ENCODE results near the gene FAAH2.

The FAAH2 gene

GRCh38 chrX:57417827-57418226, 131.3 kb downstream of the FAAH2 start:
- no peak for TF ChIP-seq POLR2AphosphoS5 (IDR thresholded peaks at IDR 0.05; ENCODE audit: low read depth)
- no peak for TF ChIP-seq SPI1 (IDR thresholded peaks at IDR 0.05; ENCODE audit: borderline replicate concordance, low read depth)
- TF ChIP-seq REST (IDR thresholded peaks at IDR 0.05; ENCODE audit: insufficient replicate concordance, low read depth): no peak
- no peak for TF ChIP-seq CTCF (IDR thresholded peaks at IDR 0.05; ENCODE audit: insufficient read depth, low read length)
- no peak for TF ChIP-seq GABPA (IDR thresholded peaks at IDR 0.05; ENCODE audit: low read depth)
- H3K27ac ChIP-seq (replicated peaks): no peak overlapping the region
- no peak overlapping the region for H3K4me3 ChIP-seq (replicated peaks; ENCODE audit: insufficient read depth, low read length)
- DNase-seq (ENCODE audit: low read depth in 1 of 2, low spot score in 1 of 2): no peak
- H3K27me3 ChIP-seq (ENCODE audit: insufficient read depth, poor library complexity, severe bottlenecking): no peaks in the 10 kb centered on the region

- Histone ChIP-seq H3K27me3 (ENCODE audit: insufficient read depth, poor library complexity, severe bottlenecking) (no peaks in the 10 kb centered on the region), H3K4me3 (replicated peaks; ENCODE audit: insufficient read depth, low read length) (no peak overlapping the region), H3K27ac (replicated peaks) (no peak overlapping the region)
- TF ChIP-seq CTCF (IDR thresholded peaks at IDR 0.05; ENCODE audit: insufficient read depth, low read length) (no peak), POLR2AphosphoS5 (IDR thresholded peaks at IDR 0.05; ENCODE audit: low read depth) (no peak), GABPA (IDR thresholded peaks at IDR 0.05; ENCODE audit: low read depth) (no peak), SPI1 (IDR thresholded peaks at IDR 0.05; ENCODE audit: borderline replicate concordance, low read depth) (no peak), REST (IDR thresholded peaks at IDR 0.05; ENCODE audit: insufficient replicate concordance, low read depth) (no peak)
- DNase-seq (ENCODE audit: low read depth in 1 of 2, low spot score in 1 of 2): no peak
Observed at GRCh38 chrX:57422289-57422688, 135.8 kb downstream of the FAAH2 start.

- Histone ChIP-seq H3K27me3 (ENCODE audit: insufficient read depth, poor library complexity, severe bottlenecking) (no peaks in the 10 kb centered on the region), H3K4me3 (replicated peaks; ENCODE audit: insufficient read depth, low read length) (no peak overlapping the region), H3K27ac (replicated peaks) (no peak overlapping the region)
- no peak for DNase-seq (ENCODE audit: low read depth in 1 of 2, low spot score in 1 of 2)
- TF ChIP-seq REST (IDR thresholded peaks at IDR 0.05; ENCODE audit: insufficient replicate concordance, low read depth) (no peak), CTCF (IDR thresholded peaks at IDR 0.05; ENCODE audit: insufficient read depth, low read length) (no peak), POLR2AphosphoS5 (IDR thresholded peaks at IDR 0.05; ENCODE audit: low read depth) (no peak), GABPA (IDR thresholded peaks at IDR 0.05; ENCODE audit: low read depth) (no peak), SPI1 (IDR thresholded peaks at IDR 0.05; ENCODE audit: borderline replicate concordance, low read depth) (no peak)
Observed at GRCh38 chrX:57422790-57423189, 136.3 kb downstream of the FAAH2 start.
